Measurements from ENCODE around the gene WNT2B. TPM values are rescaled to one million over a fixed set of nuclear protein-coding genes. Genes with fewer than 3 reads are reported as not detected.

The WNT2B gene
- total RNA-seq, 1 donor from 2014 or later = 5.6 TPM

DNA sequence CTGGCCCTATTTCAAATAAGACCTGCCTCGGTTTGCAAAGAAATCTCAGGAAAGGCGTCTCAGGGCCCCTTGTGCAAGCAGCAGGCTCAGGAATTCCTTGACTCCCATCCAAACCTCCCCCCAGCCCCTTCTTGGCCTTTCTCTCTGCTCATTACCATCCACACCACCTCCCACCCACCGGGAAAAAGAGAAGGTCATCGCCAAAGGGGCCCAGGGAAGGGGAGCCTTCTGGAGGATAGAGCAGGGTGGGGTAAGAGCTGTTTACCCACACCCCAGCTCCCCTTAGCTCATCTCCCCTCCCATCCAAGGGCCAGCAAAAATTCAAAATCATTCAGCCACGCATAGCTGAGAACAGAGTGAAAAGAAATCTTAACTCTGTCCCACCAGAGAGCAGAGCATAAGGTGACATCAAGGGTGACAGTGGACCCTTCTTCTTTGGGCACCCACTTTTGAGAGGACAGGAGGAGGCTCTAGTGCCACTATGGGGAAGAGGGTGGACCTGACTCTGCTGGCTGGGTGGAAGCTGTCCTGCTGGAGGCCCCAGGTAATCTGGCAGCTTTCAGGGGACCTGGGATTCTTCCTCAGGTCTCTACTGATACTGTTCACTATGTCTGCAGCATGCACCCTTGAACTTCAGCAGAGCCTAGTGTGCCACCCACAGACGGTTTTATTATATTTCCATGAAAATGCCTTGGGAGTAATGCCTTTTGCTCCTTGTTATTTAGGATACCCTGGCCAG, 3.9 kb upstream of the WNT2B start:
- DNase-seq (ENCODE audit: low spot score) = no peak

DNA sequence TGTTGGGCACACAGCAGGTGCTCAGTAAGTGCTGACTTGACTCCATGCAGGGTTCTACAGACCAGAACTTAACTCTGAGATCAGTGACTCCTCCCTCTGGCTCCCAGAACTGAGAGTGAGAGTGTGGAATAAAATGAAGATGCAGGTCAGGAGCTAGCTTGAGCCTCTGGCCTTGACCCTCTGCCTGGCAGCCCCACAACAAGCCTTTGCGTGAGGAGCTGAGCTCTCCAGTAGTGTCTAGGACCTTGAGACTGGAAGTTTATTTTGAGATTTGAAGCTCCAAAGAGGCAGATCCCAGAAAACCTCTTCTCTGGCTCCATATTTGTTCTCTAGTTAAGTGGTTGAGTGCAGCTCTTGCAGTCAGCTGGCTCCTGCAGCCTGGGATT, 3.4 kb upstream of the WNT2B start:
- DNase-seq (ENCODE audit: low spot score) = no peak

DNA sequence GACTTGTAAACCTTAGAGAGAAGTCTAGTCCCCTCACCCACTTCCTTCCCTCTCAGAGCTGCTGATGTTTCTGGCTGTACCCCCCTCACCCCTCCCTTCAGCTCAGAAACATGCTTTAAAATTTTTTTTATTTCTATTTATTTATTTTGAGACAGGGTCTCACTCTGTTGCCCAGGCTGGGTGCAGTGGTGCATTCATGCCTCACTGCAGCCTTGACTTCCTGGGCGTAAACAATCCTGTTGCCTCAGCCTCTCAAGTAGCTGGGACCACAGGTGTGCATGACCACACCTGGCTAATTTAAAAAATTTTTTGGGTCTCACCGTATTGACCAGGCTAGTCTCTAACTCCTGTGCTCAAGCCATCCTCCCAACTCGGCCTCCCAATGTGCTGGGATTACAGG, 2.9 kb upstream of the WNT2B start:
- no peak for DNase-seq (ENCODE audit: low spot score)

DNA sequence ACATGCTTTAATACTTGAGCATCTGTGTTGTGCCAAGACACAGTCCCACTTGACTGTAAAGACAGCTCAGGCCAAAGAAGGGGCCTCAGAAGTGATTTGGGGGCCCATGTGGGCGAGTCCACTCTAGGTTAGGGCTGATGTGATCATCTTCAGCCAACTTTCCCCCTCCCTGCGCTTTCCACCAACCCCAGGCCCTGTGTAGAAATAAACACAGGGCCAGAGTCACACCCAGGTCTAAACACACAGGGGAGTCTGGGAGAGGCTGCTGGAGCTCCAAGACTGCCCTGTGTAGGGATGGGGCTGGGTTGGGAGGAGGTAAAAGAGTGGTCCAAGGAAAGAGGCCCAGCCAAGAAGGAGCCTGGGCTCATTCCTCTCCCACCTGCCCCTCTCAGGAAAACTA, 2.5 kb upstream of the WNT2B start:
- DNase-seq (ENCODE audit: low spot score) = no peak

DNA sequence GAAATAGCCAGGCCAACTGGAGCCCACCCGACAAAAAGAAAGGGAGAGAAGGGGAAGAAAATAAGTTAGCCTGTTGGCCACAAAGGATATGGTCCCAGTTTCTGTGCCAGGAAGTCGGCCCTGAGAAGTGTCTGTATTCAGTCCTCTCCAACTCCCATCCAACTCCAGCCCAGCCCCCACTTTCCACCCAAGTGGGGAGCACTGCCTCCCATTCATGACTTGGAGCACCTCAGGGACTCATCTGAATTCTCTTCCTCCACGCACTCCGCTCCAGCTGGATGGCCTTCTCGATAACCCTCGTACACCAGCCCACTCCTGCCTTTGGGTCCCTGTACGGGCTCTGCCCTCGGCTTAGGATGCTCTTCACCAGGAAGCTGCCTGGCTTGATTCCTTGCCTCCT, 2.0 kb upstream of the WNT2B start:
- DNase-seq (ENCODE audit: low spot score) = no peak

DNA sequence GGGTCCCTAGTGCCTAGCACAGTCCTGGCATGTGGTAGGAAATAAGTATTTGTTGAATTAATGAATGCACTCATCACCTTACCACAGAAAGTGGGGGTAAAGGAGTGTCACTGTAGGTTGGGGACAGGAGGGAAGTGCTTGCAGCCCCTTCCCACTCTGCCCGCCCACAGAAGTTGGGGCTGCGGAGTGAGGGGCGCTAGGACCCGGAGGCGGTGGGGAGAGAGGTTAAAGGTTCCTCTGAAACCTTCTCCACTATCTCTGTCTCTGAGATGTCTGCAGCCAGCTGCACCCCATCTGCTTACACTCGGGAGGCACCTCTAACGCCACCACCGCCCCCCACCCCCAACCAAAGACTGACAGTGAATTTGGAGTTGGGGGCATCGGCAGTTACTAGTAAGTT, 1.4 kb upstream of the WNT2B start:
- no peak for DNase-seq (ENCODE audit: low spot score)

DNA sequence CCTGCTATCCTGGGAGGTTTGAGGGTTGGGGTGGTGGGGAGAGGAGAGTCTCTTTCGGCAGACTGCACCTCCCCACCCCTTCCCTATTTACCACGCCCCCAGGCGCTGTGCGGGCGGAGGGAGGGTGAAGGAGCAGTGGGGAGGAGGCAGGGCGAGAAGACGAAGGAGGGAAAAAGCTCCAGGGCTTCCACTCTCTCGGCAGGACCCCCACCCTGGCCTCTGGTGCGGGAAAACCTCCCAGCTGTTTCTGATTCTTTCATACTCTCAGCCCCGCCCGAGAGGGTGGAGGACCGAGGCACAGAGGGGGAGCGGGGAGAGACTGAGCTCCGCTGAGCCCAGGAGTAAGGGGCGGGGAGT, 866 bp upstream of the WNT2B start:
- DNase-seq (ENCODE audit: low spot score) = no peak

DNA sequence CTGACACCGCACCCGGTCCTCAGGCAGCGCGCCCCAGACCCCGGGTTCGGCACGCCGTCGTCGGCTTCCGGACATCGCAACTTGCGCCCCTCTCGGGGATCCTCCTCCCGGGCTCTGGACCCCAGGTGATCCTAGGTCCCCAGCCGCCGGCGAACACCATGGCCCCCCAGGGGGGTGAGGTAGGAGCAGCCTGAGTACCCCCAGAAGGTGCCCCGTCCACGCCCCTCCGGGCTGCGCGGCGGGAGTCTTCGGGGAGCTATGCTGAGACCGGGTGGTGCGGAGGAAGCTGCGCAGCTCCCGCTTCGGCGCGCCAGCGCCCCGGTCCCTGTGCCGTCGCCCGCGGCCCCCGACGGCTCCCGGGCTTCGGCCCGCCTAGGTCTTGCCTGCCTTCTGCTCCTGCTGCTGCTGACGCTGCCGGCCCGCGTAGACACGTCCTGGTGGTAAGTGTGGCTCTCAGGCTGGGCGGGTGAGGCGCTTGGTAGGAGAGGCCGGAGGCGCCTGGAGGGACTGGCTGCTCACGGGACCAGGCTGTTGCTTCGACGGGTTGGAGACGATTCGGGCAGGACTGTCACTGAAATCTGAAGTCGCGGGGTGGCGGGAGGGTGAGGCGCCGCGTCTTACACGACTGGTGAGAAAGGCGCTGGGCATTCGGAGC, 367 bp downstream of the WNT2B start:
- peak; percentile 44 for DNase-seq (ENCODE audit: low spot score)

DNA sequence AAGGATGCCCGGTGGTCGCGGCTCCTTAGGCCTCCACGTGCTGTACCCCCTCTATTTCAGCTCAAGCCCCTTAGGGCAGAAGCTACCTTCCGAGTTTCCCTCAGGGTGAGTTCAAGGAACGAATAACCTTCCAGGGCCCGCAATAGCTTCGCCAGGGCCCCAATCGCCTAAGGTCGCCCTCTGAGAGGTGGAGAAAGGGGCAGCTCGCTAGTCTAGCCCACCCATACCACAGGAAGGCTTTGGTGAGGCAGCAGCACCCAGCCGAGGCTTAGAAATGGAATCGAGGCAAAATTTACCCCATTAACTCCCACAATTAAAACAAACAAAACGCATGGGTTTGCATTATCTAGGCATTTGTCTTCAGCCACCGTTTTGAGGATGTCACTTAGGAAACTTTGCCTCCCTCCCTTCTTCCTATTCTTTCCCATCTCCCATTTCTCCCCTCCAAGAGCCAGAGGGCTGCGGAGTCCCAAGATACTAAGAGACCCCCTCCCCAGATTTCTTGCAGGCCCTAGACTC, 954 bp downstream of the WNT2B start:
- no peak for DNase-seq (ENCODE audit: low spot score)

DNA sequence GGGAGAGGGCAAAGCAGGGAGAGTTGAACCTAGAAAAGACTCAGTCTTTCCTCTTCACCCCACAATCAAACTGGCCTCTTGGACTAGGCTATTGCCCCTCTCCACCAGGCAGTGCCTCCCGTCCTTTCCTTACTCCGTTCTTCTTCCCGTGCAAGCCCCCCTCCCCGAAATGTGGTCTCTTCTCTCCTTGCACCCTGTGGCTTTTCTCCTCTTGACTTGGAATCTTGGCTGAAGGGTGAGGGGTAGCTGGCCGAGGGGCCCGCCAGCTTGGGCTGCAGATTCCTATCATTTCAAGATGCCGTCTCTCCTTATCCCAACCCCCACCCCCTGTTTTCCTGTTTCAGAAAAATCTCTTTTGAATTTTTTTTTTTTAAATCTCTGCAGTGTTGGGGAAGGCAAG, 1.6 kb downstream of the WNT2B start:
- DNase-seq (ENCODE audit: low spot score) = no peak

DNA sequence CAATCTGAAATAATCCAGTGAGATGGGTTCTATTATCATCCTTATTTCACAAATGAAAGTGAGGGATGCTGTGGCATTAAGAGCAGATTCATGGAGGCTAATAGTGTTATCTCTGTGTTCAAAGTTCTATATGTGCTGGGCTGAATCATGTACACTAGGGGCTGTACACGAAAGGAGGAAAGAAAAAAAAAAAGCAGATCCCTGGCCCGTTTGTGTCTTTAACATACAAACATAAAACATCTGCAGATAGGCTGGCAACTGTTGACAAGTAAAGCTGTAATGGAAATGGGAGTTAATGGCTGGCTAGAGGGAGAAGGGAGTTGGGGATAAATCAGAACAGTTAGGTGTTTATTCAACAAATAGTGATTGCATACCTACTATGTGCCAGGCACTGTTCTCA, 3.1 kb downstream of the WNT2B start:
- no peak for DNase-seq (ENCODE audit: low spot score)

DNA sequence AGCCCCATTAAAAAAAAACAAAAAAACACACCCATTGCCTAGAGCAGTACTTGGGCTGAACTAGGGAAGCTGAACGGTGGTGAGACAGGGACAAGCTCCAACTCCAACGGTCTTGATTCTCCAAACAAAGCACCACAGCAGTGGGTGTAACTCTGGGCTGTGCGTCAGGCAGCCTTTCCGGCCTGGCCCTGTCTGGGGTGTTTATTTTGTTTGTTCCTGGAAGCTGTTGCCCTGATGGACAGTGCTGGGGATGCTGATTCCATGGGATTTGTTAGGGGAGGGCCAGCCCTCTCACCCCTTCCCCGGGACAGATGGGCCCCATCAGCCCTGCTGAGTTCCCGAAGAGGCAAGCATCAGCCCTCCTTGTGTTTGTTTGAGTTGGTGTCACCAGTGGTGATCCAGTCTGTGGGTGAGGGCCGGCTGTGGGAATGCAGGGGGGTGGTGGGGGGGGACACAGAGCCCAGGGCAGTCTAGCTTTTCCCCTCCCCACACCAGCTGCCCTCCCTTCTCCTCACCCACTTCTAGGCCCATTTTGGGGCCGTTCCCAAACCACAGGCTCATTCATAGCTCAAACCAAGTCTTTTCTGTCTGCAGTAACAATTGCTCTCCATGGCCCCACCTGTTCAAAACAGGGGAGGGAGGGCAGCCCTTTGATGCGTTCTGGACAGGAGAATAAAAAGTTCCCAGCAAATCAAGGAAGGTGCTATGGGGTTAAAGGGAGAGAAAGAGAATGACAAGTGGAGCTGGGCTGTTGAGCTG, 4.5 kb downstream of the WNT2B start:
- DNase-seq (ENCODE audit: low spot score) = peak; percentile 46

DNA sequence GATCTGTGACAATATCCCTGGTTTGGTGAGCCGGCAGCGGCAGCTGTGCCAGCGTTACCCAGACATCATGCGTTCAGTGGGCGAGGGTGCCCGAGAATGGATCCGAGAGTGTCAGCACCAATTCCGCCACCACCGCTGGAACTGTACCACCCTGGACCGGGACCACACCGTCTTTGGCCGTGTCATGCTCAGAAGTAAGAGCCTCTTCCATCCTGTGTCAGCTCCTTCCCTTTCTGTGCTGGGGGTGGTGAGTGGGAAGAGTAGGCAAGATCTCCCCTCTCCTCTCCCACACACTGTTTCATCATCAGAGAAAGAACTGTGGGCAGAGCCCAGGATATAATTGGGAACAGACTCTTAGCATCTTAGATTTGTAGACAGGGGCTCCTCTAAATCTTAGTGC, 6.1 kb downstream of the WNT2B start:
- no peak for DNase-seq (ENCODE audit: low spot score)

DNA sequence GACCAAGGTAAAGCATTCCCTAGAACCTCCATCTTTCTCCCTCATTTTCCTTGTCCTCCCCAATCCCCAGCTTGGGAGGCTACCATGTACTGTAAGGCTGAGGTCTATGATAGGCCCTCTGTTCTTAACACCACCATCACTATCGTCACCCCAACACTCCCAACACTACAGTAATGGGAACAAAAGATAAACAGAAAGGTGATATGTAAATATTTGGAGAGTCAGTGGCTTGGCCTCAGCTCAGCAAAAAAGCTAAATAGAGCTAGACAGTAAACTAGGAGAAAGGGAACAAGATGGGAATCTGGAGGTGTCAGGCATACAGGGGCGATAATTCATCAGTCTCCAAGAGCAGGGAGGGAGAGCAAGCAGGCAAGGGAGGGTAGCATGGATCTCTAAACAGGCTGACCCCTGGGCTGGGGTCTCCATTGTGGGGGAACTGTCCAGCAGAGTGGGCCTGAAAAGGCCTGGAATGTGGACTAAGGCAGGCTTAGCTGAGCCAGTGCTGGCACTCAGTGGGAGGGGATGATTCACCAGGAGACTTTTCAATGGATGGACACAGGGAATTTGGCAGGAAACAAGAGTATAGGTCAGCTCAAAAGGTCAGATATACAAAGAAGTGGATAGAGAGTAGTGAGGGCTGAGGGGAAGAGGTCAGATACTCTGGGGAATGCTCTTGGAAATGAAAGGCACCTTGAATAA, 6.7 kb downstream of the WNT2B start:
- DNase-seq (ENCODE audit: low spot score) = no peak

DNA sequence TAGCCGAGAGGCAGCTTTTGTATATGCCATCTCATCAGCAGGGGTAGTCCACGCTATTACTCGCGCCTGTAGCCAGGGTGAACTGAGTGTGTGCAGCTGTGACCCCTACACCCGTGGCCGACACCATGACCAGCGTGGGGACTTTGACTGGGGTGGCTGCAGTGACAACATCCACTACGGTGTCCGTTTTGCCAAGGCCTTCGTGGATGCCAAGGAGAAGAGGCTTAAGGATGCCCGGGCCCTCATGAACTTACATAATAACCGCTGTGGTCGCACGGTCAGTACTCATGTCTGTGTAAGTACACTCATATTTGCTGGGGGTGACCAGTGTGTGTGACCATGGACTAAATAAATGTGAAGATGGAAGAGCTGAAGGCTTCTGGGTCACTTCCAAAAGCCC, 7.4 kb downstream of the WNT2B start:
- no peak for DNase-seq (ENCODE audit: low spot score)

DNA sequence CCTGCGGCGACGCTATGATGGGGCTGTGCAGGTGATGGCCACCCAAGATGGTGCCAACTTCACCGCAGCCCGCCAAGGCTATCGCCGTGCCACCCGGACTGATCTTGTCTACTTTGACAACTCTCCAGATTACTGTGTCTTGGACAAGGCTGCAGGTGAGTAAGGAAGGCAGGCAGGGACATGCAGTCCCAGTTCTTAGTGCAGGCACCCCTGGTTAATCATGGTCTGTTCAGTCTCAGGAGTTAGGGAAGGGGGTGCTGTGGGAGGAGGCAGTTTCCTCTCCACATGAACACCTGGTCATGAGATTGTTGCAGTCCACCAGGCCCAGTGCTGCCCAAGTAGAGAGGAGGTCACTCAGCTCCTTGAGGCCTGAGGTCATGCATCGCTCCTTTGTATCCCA, 8.5 kb downstream of the WNT2B start:
- DNase-seq (ENCODE audit: low spot score) = no peak

DNA sequence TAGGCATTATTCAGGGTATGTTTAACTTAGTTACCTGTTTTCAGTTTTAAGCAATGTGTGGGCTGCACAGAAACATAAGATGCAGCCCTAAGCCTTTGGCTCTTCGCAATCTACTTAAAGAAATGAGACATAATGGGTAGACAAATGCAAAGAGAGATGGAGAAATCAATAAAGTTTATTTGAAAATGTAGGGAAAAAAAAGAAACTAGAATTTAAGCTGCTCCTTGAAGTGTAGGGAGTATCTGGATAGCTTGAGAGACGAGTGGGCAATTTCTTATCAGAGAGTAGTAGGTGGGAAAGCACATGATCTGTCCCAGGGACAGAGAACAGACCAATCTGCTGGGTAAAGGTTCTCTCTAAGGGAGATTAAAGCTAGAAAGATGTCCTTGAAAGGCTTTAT, 8.9 kb downstream of the WNT2B start:
- DNase-seq (ENCODE audit: low spot score) = no peak

DNA sequence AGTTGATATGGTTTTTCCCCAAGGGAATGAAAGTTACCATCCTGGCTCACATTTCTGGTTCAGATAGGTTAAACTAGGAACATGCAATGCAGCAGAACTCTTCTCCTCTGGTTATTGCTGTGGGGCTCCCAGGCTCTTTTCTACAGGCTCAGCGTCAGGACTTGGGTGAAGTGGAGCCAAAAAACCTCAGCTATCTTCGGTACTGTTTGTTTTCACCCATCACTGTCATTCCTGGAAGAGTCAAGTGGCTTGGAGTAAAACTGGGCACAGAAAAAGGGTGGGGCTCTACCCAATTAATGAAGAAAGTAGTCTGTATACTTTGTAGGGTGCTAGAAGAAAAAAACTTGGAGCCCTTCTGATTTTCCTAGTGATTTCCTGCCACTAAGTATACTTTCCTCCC, 9.4 kb downstream of the WNT2B start:
- no peak for DNase-seq (ENCODE audit: low spot score)

DNA sequence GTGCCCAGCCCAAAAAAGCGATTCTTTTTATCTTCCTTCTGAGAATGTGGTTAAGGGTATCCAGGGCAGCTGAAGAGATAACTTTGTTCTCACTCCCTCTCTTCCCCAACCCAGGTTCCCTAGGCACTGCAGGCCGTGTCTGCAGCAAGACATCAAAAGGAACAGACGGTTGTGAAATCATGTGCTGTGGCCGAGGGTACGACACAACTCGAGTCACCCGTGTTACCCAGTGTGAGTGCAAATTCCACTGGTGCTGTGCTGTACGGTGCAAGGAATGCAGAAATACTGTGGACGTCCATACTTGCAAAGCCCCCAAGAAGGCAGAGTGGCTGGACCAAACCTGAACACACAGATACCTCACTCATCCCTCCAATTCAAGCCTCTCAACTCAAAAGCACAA, 11.4 kb downstream of the WNT2B start:
- DNase-seq (ENCODE audit: low spot score) = no peak

DNA sequence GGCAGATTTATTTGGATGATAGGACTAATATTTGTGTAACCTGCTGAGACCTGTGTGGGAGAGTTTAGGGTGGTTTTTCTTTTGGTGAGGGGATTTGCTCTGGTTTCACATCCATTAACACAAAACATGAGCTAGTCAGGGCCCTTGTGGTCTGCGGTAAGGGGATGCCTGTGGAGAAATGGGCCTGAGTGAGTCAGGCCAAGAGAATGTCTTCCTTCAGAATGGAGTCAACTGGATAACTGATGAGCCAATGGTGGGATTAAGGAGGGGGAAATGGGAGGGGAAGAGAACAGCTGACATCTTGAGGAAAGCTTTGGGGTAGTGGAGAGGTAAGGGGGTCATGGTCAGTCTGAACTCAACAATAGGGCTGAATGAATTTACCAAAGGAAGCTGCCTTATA, 13.9 kb downstream of the WNT2B start:
- DNase-seq (ENCODE audit: low spot score) = no peak

DNA sequence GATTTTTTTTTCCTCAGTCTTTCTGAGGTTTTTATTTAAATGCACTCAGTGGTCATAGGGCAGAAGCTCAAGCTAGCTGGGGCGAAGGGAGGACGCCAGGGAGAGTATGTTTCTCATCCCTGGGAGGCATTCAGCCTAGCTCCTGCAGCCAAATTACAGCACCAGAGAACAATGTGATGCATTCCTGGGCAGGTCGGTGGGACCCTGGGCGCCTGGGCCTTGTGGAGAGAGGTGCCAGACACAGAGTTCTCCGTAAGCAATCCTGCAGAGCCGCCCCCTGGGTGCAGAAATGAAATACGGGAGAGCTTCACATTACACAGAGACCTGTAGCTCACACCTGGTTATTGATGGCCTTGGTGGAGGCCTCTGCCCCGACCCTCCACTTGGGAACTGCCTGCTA, 15.5 kb downstream of the WNT2B start:
- peak; percentile 31 for DNase-seq (ENCODE audit: low spot score)

DNA sequence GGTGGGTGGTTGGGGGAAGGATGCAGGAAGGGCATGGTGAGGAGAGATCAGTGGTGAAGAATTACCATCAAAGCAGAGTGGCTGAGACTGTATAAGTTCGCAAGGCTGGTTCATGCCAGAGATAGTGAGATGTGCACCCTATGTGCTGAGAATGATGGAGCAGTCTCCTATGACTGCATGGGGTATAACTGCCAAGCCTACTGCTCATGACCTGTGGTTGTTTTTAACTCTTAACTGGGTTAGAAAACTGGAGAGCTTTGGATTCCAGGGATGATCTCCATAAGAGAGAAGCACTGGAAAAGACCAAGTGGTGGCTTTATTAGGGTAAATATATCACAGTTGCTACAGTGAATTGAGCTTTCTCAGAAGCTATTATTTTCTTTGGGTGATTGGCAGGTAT, 16.2 kb downstream of the WNT2B start:
- no peak for DNase-seq (ENCODE audit: low spot score)

Measured in ureter (tissue), 1 donor.